HT1080 (cell line): Measurements from ENCODE around the gene KNOP1. TPM values are rescaled to one million over a fixed set of nuclear protein-coding genes. Genes with fewer than 3 reads are reported as not detected.

Experiments used
- DNase-seq: peaks from one replicate; pipeline ENCODE4 v3.0.0-alpha.2; 2015; ENCODE audit warnings: low read depth
- polyA plus RNA-seq, 2 experiments: library from polyadenylated mRNA; depleted of rRNA; stranded (reverse); fragments of >200 nt; gene quantifications; 2 replicates each; pipeline ENCODE4 v1.2.3, GENCODE V29; 2015
- total RNA-seq: library from RNA; depleted of rRNA; stranded (reverse); fragments of >200 nt; shearing (Covaris generic); gene quantifications from 2 replicates; pipeline ENCODE4 v1.2.3, GENCODE V29; 2014; rRNA removed

KNOP1 gene
- total RNA-seq = 16.3 and 29.4 TPM in 2 replicates
- polyA plus RNA-seq (2015; cell fraction: cytosol; rRNA removed) = 31.0 and 34.4 TPM in 2 replicates
- polyA plus RNA-seq (2015; cell fraction: nucleus; rRNA removed) = 40.3 and 48.1 TPM in 2 replicates

GRCh38 chr16:19717741-19718623, at the start of gene KNOP1, which contains the start of gene IQCK:
Gene KNOP1 (minus strand): TSS chr16:19718227. CDS start chr16:19715035, 3,192 bp downstream.
Gene IQCK (plus strand): TSS chr16:19718271. CDS start chr16:19718307, 36 bp downstream.
- DNase-seq = peak; percentile 86

GRCh38 chr16:19767497-19767896, 49.5 kb upstream of the KNOP1 start:
- DNase-seq = no peak

GRCh38 chr16:19766988-19767387, 49.0 kb upstream of the KNOP1 start:
- no peak for DNase-seq

- DNase-seq = no peak
These were observed 48.5 kb upstream of the KNOP1 start for GRCh38 chr16:19766554-19766884.

GRCh38 chr16:19765860-19766553, 48.0 kb upstream of the KNOP1 start:
- DNase-seq = no peak

- DNase-seq = no peak
These were observed 42.5 kb upstream of the KNOP1 start for GRCh38 chr16:19760356-19761060.

- no peak for DNase-seq
These were observed 40.0 kb upstream of the KNOP1 start for GRCh38 chr16:19757762-19758595.

GRCh38 chr16:19757026-19757425, 39.0 kb upstream of the KNOP1 start:
- DNase-seq = no peak

- DNase-seq = no peak
These were observed 37.2 kb upstream of the KNOP1 start for GRCh38 chr16:19755268-19755667.

GRCh38 chr16:19754644-19755036, 36.6 kb upstream of the KNOP1 start:
- no peak for DNase-seq

- peak; percentile 31 for DNase-seq
These were observed 36.0 kb upstream of the KNOP1 start for GRCh38 chr16:19753815-19754643.

- no peak for DNase-seq
These were observed 33.7 kb upstream of the KNOP1 start for GRCh38 chr16:19751478-19752385.

GRCh38 chr16:19749571-19750080, 31.6 kb upstream of the KNOP1 start:
- DNase-seq = no peak

GRCh38 chr16:19748389-19749168, 30.6 kb upstream of the KNOP1 start:
- no peak for DNase-seq

GRCh38 chr16:19746561-19746960, 28.5 kb upstream of the KNOP1 start:
- DNase-seq = no peak

GRCh38 chr16:19745286-19746010, 27.4 kb upstream of the KNOP1 start:
- DNase-seq = peak; percentile 29

GRCh38 chr16:19744670-19745069, 26.6 kb upstream of the KNOP1 start:
- DNase-seq = no peak
